Femur (tissue), 1 donor: Measurements from ENCODE around the gene SCN4B.

Experiments
- DNase-seq: peaks from one replicate; pipeline ENCODE4 v3.0.0-alpha.2; 2017

SCN4B gene

GRCh38 chr11:118149493-118149892 is 3.1 kb downstream of the SCN4B start:
- DNase-seq = no peak

- no peak for DNase-seq
Measured at GRCh38 chr11:118148856-118149255, 3.8 kb downstream of the SCN4B start.

GRCh38 chr11:118148240-118148639 is 4.4 kb downstream of the SCN4B start:
- peak; percentile 17 for DNase-seq

GRCh38 chr11:118147502-118147901 is 5.1 kb downstream of the SCN4B start:
- no peak for DNase-seq

- no peak for DNase-seq
Measured at GRCh38 chr11:118146554-118146953, 6.1 kb downstream of the SCN4B start.

GRCh38 chr11:118145285-118146227 is 7.1 kb downstream of the SCN4B start:
- DNase-seq = peak; percentile 89

GRCh38 chr11:118144301-118145268 is 8.0 kb downstream of the SCN4B start:
- no peak for DNase-seq

- peak; percentile 9 for DNase-seq
Measured at GRCh38 chr11:118143661-118144185, 8.9 kb downstream of the SCN4B start.

- peak; percentile 46 for DNase-seq
Measured at GRCh38 chr11:118142809-118143208, 9.8 kb downstream of the SCN4B start.

GRCh38 chr11:118142081-118142480 is 10.5 kb downstream of the SCN4B start:
- DNase-seq = no peak

GRCh38 chr11:118139578-118139977 is 13.0 kb downstream of the SCN4B start:
- no peak for DNase-seq

- DNase-seq = no peak
Measured at GRCh38 chr11:118138839-118139420, 13.7 kb downstream of the SCN4B start.

- peak; percentile 16 for DNase-seq
Measured at GRCh38 chr11:118136801-118137200, 15.8 kb downstream of the SCN4B start.

- DNase-seq = no peak
Measured at GRCh38 chr11:118136341-118136740, 16.3 kb downstream of the SCN4B start.

- DNase-seq = no peak
Measured at GRCh38 chr11:118135796-118136165, 16.8 kb downstream of the SCN4B start.

- DNase-seq = no peak
Measured at GRCh38 chr11:118135051-118135795, 17.4 kb downstream of the SCN4B start.

- DNase-seq = no peak
Measured at GRCh38 chr11:118133816-118134215, 18.8 kb downstream of the SCN4B start.

- peak; percentile 1 for DNase-seq
Measured at GRCh38 chr11:118132385-118133151, 20.1 kb downstream of the SCN4B start.

GRCh38 chr11:118129471-118130172 is 23.0 kb downstream of the SCN4B start:
- DNase-seq = no peak

- no peak for DNase-seq
Measured at GRCh38 chr11:118128721-118129470, 23.7 kb downstream of the SCN4B start.
